Measurements from ENCODE around the gene ASPRV1. TPM values are rescaled to one million over a fixed set of nuclear protein-coding genes. Genes with fewer than 3 reads are reported as not detected.
A peak's percentile ranks its signal among the peaks of the same experiment; 100 is the strongest.

ASPRV1 gene
- total and polyA plus RNA-seq, 11 donors = 0.28 to 1.4 (median 0.58) TPM; not detected in 1

DNA sequence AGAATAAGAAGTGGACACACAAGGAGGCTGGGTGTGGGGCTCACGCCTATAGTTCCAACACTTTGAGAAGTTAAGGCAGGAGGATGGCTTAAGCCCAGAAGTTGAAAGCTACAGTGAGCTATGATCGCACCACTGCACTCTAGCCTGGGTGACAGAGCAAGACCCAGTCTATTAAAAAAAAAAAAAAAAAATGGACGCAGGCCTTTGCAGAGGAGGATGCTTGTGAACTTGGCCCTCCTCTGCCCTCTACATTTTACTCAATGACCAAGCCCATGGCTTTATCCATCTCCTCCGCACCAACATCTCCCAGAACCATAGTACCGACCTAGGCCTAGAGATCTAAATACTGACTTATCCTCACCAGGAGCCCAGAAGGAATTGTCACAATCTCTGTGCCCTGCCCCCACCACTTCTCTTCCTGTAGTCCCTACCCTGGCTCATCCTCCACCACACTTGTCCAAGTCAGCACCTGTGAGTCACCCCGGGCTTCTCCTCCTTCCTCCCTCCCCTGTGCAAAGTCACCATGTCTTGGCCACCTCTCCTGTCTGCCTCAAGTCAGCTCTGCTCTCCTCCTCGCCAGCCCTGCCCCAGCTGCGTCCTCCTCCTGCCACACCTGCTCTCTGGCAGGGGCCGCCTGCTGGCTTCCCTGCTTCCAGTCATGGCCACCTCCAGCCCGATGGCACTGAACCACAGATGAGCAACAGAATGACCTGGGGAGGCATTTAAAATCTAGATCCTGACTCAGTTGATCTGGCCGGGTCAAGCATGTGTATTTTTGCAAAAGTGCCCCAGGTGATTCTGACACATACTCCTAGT, 35.8 kb upstream of the ASPRV1 start:
- H3K27me3 ChIP-seq = no peaks in the 10 kb centered on the region
- intact Hi-C loops (cut with DNase I) = no loop called here
- peaks cover 0 to 10% (median 0%) of the 10 kb centered on the region in 12 donors for H3K4me1 ChIP-seq
- 86 to 95% (median 89%) methylated on average over 11 of the region's 11 CpGs for WGBS, 4 donors
- DNase-seq (peak in 1 of 5 donors; percentile 47), ATAC-seq (peak in 3 of 4 donors; percentile 20 to 42 (median 33))
- no peak overlapping the region for H3K4me3 ChIP-seq
- H3K27ac ChIP-seq = no peak overlapping the region
- H3K9me3 ChIP-seq = no peaks in the 10 kb centered on the region
- H3K36me3 ChIP-seq = peaks cover 0 to 38% (median 15%) of the 10 kb centered on the region in 9 donors
- TF ChIP-seq POLR2A (IDR thresholded peaks at IDR 0.05) = no peak
- TF ChIP-seq, protein P1, sequence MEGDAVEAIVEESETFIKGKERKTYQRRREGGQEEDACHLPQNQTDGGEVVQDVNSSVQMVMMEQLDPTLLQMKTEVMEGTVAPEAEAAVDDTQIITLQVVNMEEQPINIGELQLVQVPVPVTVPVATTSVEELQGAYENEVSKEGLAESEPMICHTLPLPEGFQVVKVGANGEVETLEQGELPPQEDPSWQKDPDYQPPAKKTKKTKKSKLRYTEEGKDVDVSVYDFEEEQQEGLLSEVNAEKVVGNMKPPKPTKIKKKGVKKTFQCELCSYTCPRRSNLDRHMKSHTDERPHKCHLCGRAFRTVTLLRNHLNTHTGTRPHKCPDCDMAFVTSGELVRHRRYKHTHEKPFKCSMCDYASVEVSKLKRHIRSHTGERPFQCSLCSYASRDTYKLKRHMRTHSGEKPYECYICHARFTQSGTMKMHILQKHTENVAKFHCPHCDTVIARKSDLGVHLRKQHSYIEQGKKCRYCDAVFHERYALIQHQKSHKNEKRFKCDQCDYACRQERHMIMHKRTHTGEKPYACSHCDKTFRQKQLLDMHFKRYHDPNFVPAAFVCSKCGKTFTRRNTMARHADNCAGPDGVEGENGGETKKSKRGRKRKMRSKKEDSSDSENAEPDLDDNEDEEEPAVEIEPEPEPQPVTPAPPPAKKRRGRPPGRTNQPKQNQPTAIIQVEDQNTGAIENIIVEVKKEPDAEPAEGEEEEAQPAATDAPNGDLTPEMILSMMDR (IDR thresholded peaks at IDR 0.05) = no peak

DNA sequence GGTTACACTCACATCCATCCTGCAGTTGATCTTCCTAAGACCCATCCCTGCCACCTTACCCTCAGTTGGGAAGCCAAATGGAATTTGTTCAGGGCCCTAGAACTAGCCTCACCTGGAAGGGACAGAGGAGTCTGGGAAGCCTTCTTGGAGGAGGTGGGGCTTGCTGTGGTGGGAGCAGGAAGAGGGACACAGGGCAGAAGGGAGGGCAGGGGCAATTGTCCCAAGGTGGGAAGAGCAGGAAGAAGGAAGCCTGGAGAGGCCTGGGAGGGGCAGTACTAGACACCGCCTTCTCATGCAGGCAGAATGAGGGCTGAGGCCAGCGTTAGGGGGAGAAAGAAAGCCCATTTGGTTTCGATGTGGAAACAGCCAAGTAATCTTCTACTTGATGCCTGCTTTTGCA, 34.1 kb upstream of the ASPRV1 start:
- DNase-seq (no peak), ATAC-seq (no peak)
- Histone ChIP-seq H3K27ac (no peak overlapping the region), H3K4me3 (no peak overlapping the region), H3K27me3 (no peaks in the 10 kb centered on the region), H3K36me3 (peaks cover 0 to 38% (median 15%) of the 10 kb centered on the region in 9 donors), H3K4me1 (peaks cover 0 to 7% (median 0%) of the 10 kb centered on the region in 12 donors), H3K9me3 (no peaks in the 10 kb centered on the region)
- intact Hi-C loops (cut with DNase I) = no loop called here
- WGBS, 4 donors = 94 to 97% (median 94%) methylated on average over 3 of the region's 3 CpGs
- TF ChIP-seq POLR2A (IDR thresholded peaks at IDR 0.05) = no peak
- TF ChIP-seq, protein P1 (IDR thresholded peaks at IDR 0.05) = no peak

DNA sequence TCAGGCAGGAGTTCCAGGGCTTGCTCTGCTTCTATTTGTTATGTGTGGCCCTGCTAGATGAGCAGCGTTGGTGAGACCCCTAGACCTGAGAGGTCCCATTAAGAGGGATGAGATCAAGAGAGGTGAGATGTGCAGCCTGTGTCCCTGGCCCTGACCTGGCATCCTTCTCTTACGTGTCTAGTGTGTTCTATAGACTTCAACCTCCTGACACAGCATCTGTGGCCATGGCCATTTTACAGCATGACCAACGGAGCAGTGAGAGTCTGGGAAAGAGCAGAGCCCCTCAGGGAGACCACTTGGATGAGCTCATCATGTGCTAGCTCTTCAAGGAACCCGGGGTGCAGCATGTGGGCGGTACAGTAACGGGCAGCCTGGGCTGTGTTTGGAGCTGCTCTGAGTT, 32.7 kb upstream of the ASPRV1 start:
- WGBS, 4 donors = 95 to 98% (median 95%) methylated on average over 6 of the region's 6 CpGs
- peaks cover 0 to 38% (median 15%) of the 10 kb centered on the region in 9 donors for H3K36me3 ChIP-seq
- ATAC-seq = no peak
- no peak overlapping the region for H3K27ac ChIP-seq
- peaks cover 0 to 7% (median 0%) of the 10 kb centered on the region in 12 donors for H3K4me1 ChIP-seq
- H3K4me3 ChIP-seq = no peak overlapping the region
- H3K27me3 ChIP-seq = no peaks in the 10 kb centered on the region
- no peaks in the 10 kb centered on the region for H3K9me3 ChIP-seq
- TF ChIP-seq POLR2A (IDR thresholded peaks at IDR 0.05) = no peak
- TF ChIP-seq, protein P1 (IDR thresholded peaks at IDR 0.05) = no peak
- no peak for DNase-seq
- intact Hi-C loops (cut with DNase I) = no loop called here

DNA sequence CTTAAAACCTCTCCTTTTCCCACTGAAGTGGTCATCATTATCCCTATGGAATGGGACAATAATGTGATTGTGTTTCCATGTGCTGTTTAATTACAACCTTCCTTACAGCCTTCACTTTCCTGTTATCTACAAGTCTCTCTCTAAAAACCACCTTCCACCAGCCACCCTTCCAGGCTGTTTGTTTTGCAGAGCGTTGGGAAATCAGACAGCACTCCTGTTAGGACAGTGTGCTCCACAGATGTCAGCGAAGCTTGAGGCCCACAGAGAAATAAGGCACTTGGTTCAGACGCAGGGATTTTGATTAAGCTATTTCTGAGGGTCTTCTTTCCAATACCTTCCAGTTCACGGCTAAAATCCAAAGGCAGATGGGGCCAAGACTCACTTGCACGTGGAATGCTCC, 32.3 kb upstream of the ASPRV1 start:
- 91 to 95% (median 92%) methylated on average over 5 of the region's 5 CpGs for WGBS, 4 donors
- intact Hi-C loops (cut with DNase I) = no loop called here
- Histone ChIP-seq H3K4me3 (no peak overlapping the region), H3K36me3 (peaks cover 0 to 38% (median 15%) of the 10 kb centered on the region in 9 donors), H3K27me3 (no peaks in the 10 kb centered on the region), H3K9me3 (no peaks in the 10 kb centered on the region), H3K27ac (no peak overlapping the region), H3K4me1 (peaks cover 0 to 7% (median 0%) of the 10 kb centered on the region in 12 donors)
- TF ChIP-seq POLR2A (IDR thresholded peaks at IDR 0.05) = no peak
- TF ChIP-seq, protein P1 (IDR thresholded peaks at IDR 0.05) = no peak
- DNase-seq (no peak), ATAC-seq (no peak)
